GM12878 (cell line): ENCODE measurements around the gene LFNG. TPM values are rescaled to one million over a fixed set of nuclear protein-coding genes. Genes with fewer than 3 reads are reported as not detected.

Experiments used
- ATAC-seq: fragments of 200-7000 bp; cut with Tn5 transposase; 3 replicates; pipeline ENCODE4 v1.9.1; 2020; ENCODE audit warnings: mild to moderate bottlenecking, moderate library complexity
- BruUV-seq: library from RNA; stranded (reverse); fragments of 400-500 nt; replicated peaks from 2 replicates; lab custom pipeline; 2021; lab: Mats Ljungman, UMichigan
- CTCF ChIA-PET: fragments of 300-600 bp; sonication (Branson Sonifier 250); formaldehyde crosslinking; extraction: SDS; loops from one replicate; lab custom pipeline; 2021; ENCODE audit warnings: inconsistent platforms; lab: Yijun Ruan, JAX
- POLR2A ChIA-PET: fragments of 350-600 bp; formaldehyde crosslinking; extraction: SDS; loops from one replicate; lab custom pipeline; 2021; ENCODE audit warnings: inconsistent platforms; lab: Charles Lee
- RAD21 ChIA-PET: fragments of 300-600 bp; sonication (Branson Sonifier 250); formaldehyde crosslinking; loops from one replicate; lab custom pipeline; 2023; ENCODE audit warnings: antibody characterized with exemption; ENCODE audit not compliant: unreplicated experiment; lab: Charles Lee
- SMC1A ChIA-PET: fragments of 300-600 bp; sonication (Branson Sonifier 250); formaldehyde crosslinking; loops from one replicate; lab custom pipeline; 2023; ENCODE audit not compliant: unreplicated experiment, uncharacterized antibody; lab: Charles Lee
- DNase-seq: peaks from one replicate; pipeline ENCODE4 v3.0.0-alpha.2; 2011; ENCODE audit warnings: low read depth, low spot score
- FAIRE-seq: peaks from 3 replicates; lab custom pipeline; 2011; peaks lifted over from hg19 to GRCh38; lab: Jason Lieb, UNC
- H2AFZ ChIP-seq: 2 replicates; pipeline ENCODE4 v1.6.0; 2011; ENCODE audit warnings: low read depth, low read length, control low read depth; ENCODE audit not compliant: control insufficient read depth
- H3K27ac ChIP-seq: 2 replicates; pipeline ENCODE4 v1.5.1; 2011; ENCODE audit warnings: control low read depth; ENCODE audit not compliant: control insufficient read depth, insufficient read depth
- H3K27me3 ChIP-seq, 2 experiments: replicated peaks in 1 of 2; 2 replicates each; pipeline versions ENCODE4 v1.6.0 to v1.6.1; 2011; ENCODE audit warnings: low read length in 1 of 2; ENCODE audit not compliant: control insufficient read depth in 2 of 2, insufficient read depth in 2 of 2
- H3K36me3 ChIP-seq, 2 experiments: 2 replicates each; pipeline ENCODE4 v1.5.1; 2011; ENCODE audit warnings: low read length in 1 of 2; ENCODE audit not compliant: control insufficient read depth in 2 of 2, insufficient read depth in 2 of 2
- H3K4me1 ChIP-seq: 2 replicates; pipeline ENCODE4 v1.6.1; 2011; ENCODE audit warnings: mild to moderate bottlenecking, low read length, moderate library complexity, mixed read lengths; ENCODE audit not compliant: control insufficient read depth, insufficient read depth
- H3K4me2 ChIP-seq: 2 replicates; pipeline ENCODE4 v1.6.0; 2011; ENCODE audit warnings: control low read depth; ENCODE audit not compliant: control insufficient read depth, insufficient read depth
- H3K4me3 ChIP-seq: fragments of 200-600 bp; sonication (generic); 2 replicates; pipeline ENCODE4 v1.5.1; 2016
- H3K79me2 ChIP-seq: 2 replicates; pipeline ENCODE4 v1.6.0; 2011; ENCODE audit warnings: low read length; ENCODE audit not compliant: control insufficient read depth, insufficient read depth
- H3K9ac ChIP-seq: 2 replicates; pipeline ENCODE4 v1.8.0; 2011; ENCODE audit warnings: low read length, control low read depth, mixed read lengths; ENCODE audit not compliant: control insufficient read depth, insufficient read depth
- H3K9me3 ChIP-seq: replicated peaks from 3 replicates; pipeline ENCODE4 v1.5.1; 2011; ENCODE audit warnings: mild to moderate bottlenecking, low read length; ENCODE audit not compliant: control insufficient read depth, insufficient read depth
- H4K20me1 ChIP-seq: 2 replicates; pipeline ENCODE4 v1.6.0; 2011; ENCODE audit not compliant: control insufficient read depth, insufficient read depth
- CBFB ChIP-seq: IDR thresholded peaks from 2 replicates; pipeline ENCODE4 v1.6.1; 2016; ENCODE audit warnings: antibody characterized with exemption, low read depth
- ESRRA ChIP-seq: IDR thresholded peaks from 2 replicates; pipeline ENCODE4 v1.6.1; 2012; ENCODE audit warnings: mild to moderate bottlenecking, low read length, improper control_type of control experiment
- FOS ChIP-seq: IDR thresholded peaks from 3 replicates; pipeline ENCODE4 v1.6.1; 2011; ENCODE audit warnings: borderline replicate concordance; ENCODE audit not compliant: insufficient read length; ENCODE audit errors: extremely low read depth
- HDAC2 ChIP-seq: fragments of 200-600 bp; sonication (generic); IDR thresholded peaks from 2 replicates; pipeline ENCODE4 v1.6.1; 2017
- HDAC6 ChIP-seq: fragments of 200-600 bp; sonication (generic); IDR thresholded peaks from one replicate; pipeline ENCODE4 v1.8.0; 2017; ENCODE audit warnings: antibody characterized with exemption; ENCODE audit not compliant: unreplicated experiment
- IRF4 ChIP-seq: IDR thresholded peaks from 2 replicates; pipeline ENCODE4 v1.6.1; 2011; ENCODE audit warnings: low read depth, low read length
- MEF2B ChIP-seq: fragments of 450-650 bp; IDR thresholded peaks from 2 replicates; pipeline ENCODE4 v1.6.1; 2018; ENCODE audit warnings: mild to moderate bottlenecking, moderate library complexity; ENCODE audit not compliant: partially characterized antibody, poor library complexity, severe bottlenecking
- MTA3 ChIP-seq: IDR thresholded peaks from 2 replicates; pipeline ENCODE4 v1.6.1; 2012; ENCODE audit warnings: low read length, inconsistent platforms, borderline replicate concordance
- NR2C1 ChIP-seq: fragments of 450-650 bp; IDR thresholded peaks from 2 replicates; pipeline ENCODE4 v1.6.1; 2017; ENCODE audit warnings: antibody characterized with exemption, mild to moderate bottlenecking, moderate library complexity
- NR2F1 ChIP-seq: fragments of 450-650 bp; conservative IDR thresholded peaks from 2 replicates; pipeline ENCODE4 v1.6.1; 2017; ENCODE audit warnings: mild to moderate bottlenecking
- POLR2A ChIP-seq: IDR thresholded peaks from 2 replicates; pipeline ENCODE4 v1.6.1; 2011; ENCODE audit warnings: low read depth, mild to moderate bottlenecking, low read length
- SP1 ChIP-seq: IDR thresholded peaks from one replicate; pipeline ENCODE4 v1.6.1; 2011; ENCODE audit warnings: low read depth, low read length
- SPI1 ChIP-seq: IDR thresholded peaks from 2 replicates; pipeline ENCODE4 v1.6.1; 2011; ENCODE audit warnings: low read depth, mild to moderate bottlenecking, low read length, moderate library complexity, borderline replicate concordance; ENCODE audit not compliant: insufficient read depth
- SUPT20H ChIP-seq: IDR thresholded peaks from 2 replicates; pipeline ENCODE4 v1.6.1; 2011; ENCODE audit warnings: low read depth, mild to moderate bottlenecking, low read length, moderate library complexity, borderline replicate concordance; ENCODE audit not compliant: control insufficient read depth
- TBL1XR1 ChIP-seq: IDR thresholded peaks from 2 replicates; pipeline ENCODE4 v1.6.1; 2012; ENCODE audit warnings: low read depth, low read length, improper control_type of control experiment
- ZBTB4 ChIP-seq: fragments of 450-650 bp; formaldehyde crosslinking; IDR thresholded peaks from 2 replicates; pipeline ENCODE4 v1.4.0; 2022; ENCODE audit warnings: mild to moderate bottlenecking, moderate library complexity
- WGBS: methylation state at CpG from one replicate; pipeline ENCODE4 v1.1.6; 2016; ENCODE audit warnings: low lambda C conversion rate; ENCODE audit not compliant: insufficient replicate concordance, insufficient coverage; ENCODE audit errors: missing lambda C conversion rate; 5-methylcytosine and 5-hydroxymethylcytosine counted together
- in situ Hi-C: fragments of 300-500 bp; cut with MboI; formaldehyde crosslinking; loops from 9 replicates; pipeline ENCODE4 v1.14.3; 2018; ENCODE audit warnings: mixed read lengths
- intact Hi-C: fragments of 100-400 bp; cut with micrococcal nuclease; formaldehyde crosslinking; loops from one replicate; pipeline ENCODE4 v1.14.2; 2022; ENCODE audit not compliant: unreplicated experiment
- polyA plus RNA-seq, 11 experiments: library from polyadenylated mRNA; depleted of rRNA in 4 of 11; unstranded in 6 of 11; stranded (reverse) in 5 of 11; fragments of >200 nt; fragmentation: Nextera tagmentation in 4 of 11; fragmentation: Illumina TruSeq in 1 of 11; extraction: Ambion mirVana in 4 of 11; extraction: Trizol in 1 of 11; gene quantifications; 1 replicate in 1 of 11; 2 replicates in 10 of 11; pipeline versions ENCODE4 v1.2.1 to v1.2.3, GENCODE V29; 2011 to 2016; ENCODE audit warnings: inconsistent platforms in 2 of 11, missing spikeins in 2 of 11, low read depth in 1 of 11
- total RNA-seq, 4 experiments: library from RNA; depleted of rRNA in 3 of 4; stranded (reverse); fragments of >200 nt in 3 of 4; fragmentation: Illumina TruSeq in 1 of 4; extraction: Trizol in 1 of 4; gene quantifications; 2 replicates each; pipeline versions ENCODE4 v1.2.1 to v1.2.3, GENCODE V29; 2013 to 2021

Gene LFNG
- total and polyA plus RNA-seq, 10 of the 15 experiments (the other 5 are each of a cell fraction or from before 2014, with no cell fraction given), result 0.09 to 0.68 (median 0.33) TPM; not detected in 2

GRCh38 chr7:2510909-2511768 is 8.4 kb upstream of the LFNG start (continued):
- TF ChIP-seq HDAC6 (no peak), NR2C1 (no peak), MEF2B (no peak), NR2F1 (peak; percentile 64), MTA3 (no peak)

GRCh38 chr7:2511769-2512168 is 7.8 kb upstream of the LFNG start:
- DNase-seq, result no peak
- BruUV-seq, result no TSS peak
- H3K79me2 ChIP-seq, result no peaks in the 10 kb centered on the region
- no peak overlapping the region for H3K27ac ChIP-seq
- H3K4me2 ChIP-seq, result 0 out of 2 replicates have a peak overlapping the region, but pooled peaks have one; percentile 64
- H3K36me3 ChIP-seq, result no peaks in the 10 kb centered on the region
- ATAC-seq, result no peak
- ChIA-PET SMC1A (no interaction called here), RAD21 (interaction anchor here (1.5 kb wide), 1 partner anchor 17 kb away, joined by 5 read pairs; no protein-coding TSS in a partner anchor), CTCF (interaction anchor here (0.8 kb wide), 1 partner anchor 19 kb away, joined by 3 read pairs; no protein-coding TSS in a partner anchor), POLR2A (interaction anchor here (1.0 to 1.9 kb wide), 3 partner anchors 9 to 17 kb away, joined by 4 to 10 read pairs (median 5); no protein-coding TSS in a partner anchor)
- peaks cover 38% of the 10 kb centered on the region for H3K4me1 ChIP-seq
- intact Hi-C loops, result no loop called here
- WGBS, result 28% methylated on average over 11 of the region's 18 CpGs
- TF ChIP-seq CBFB (no peak), SPI1 (no peak), IRF4 (no peak), ZBTB4 (CRISPR knock-in tag) (no peak), SP1 (no peak), HDAC2 (no peak), TBL1XR1 (no peak), SUPT20H (no peak), ESRRA (no peak), POLR2A (no peak), FOS (no peak)
- no peaks in the 10 kb centered on the region for H3K9me3 ChIP-seq
- no peak for FAIRE-seq
- no peaks in the 10 kb centered on the region for H3K27me3 ChIP-seq
- peak overlapping the region; percentile 1; the same call in 1 of the 2 replicates for H3K9ac ChIP-seq
- no peak overlapping the region for H3K4me3 ChIP-seq
- H4K20me1 ChIP-seq, result no peaks in the 10 kb centered on the region
- in situ Hi-C loops, result no loop called here
- peak overlapping the region; percentile 87 for H2AFZ ChIP-seq
